Common myeloid progenitor, CD34-positive (primary cell): ENCODE data around the gene COQ6.
"Not testable (repeated sequence)": the region's sequence is repeated elsewhere in the genome, so short reads cannot be mapped to it uniquely, and the experiment has no call there.

Experiments used
- CTCF ChIA-PET: fragments of 350-600 bp; sonication (Branson Sonifier 250); formaldehyde crosslinking; loops from one replicate; lab custom pipeline; 2021; ENCODE audit warnings: antibody characterized with exemption; lab: Charles Lee
- POLR2A ChIA-PET: fragments of 350-600 bp; sonication (Branson Sonifier 250); formaldehyde crosslinking; loops from one replicate; lab custom pipeline; 2021; ENCODE audit warnings: antibody characterized with exemption; lab: Charles Lee
- DNase-seq, 3 donors: peaks; one replicate each; pipeline versions ENCODE4 v3.0.0 to v3.0.0-alpha.2; 2013
- H3K27ac ChIP-seq, 2 experiments: 1 replicate in 1 of 2; 2 replicates in 1 of 2; pipeline ENCODE4 v1.7.0; 2013; ENCODE audit warnings: inconsistent platforms in 2 of 2, low read length in 2 of 2, mild to moderate bottlenecking in 2 of 2, low read depth in 1 of 2, moderate library complexity in 1 of 2; ENCODE audit not compliant: severe bottlenecking in 2 of 2, insufficient read depth in 1 of 2, poor library complexity in 1 of 2
- H3K27me3 ChIP-seq, 5 experiments: replicated peaks in 2 of 5; 1 replicate in 3 of 5; 2 replicates in 2 of 5; pipeline versions ENCODE4 v1.6.1 to v1.7.0; 2013; ENCODE audit warnings: low read length in 4 of 5, mild to moderate bottlenecking in 2 of 5, moderate library complexity in 2 of 5, inconsistent platforms in 1 of 5; ENCODE audit not compliant: insufficient read depth in 5 of 5, control insufficient read depth in 4 of 5
- H3K36me3 ChIP-seq, 4 experiments: 1 replicate in 2 of 4; 2 replicates in 2 of 4; pipeline versions ENCODE4 v1.6.1 to v1.7.0; 2013; ENCODE audit warnings: low read length in 3 of 4, control low read depth in 1 of 4, mild to moderate bottlenecking in 1 of 4; ENCODE audit not compliant: control insufficient read depth in 4 of 4, insufficient read depth in 4 of 4
- H3K4me1 ChIP-seq, 4 experiments: 1 replicate in 3 of 4; 2 replicates in 1 of 4; pipeline versions ENCODE4 v1.6.1 to v1.7.1; 2013; ENCODE audit warnings: low read length in 3 of 4, mild to moderate bottlenecking in 3 of 4, control low read depth in 1 of 4, inconsistent platforms in 1 of 4, moderate library complexity in 1 of 4; ENCODE audit not compliant: control insufficient read depth in 4 of 4, insufficient read depth in 4 of 4; ENCODE audit errors: control extremely low read depth in 1 of 4
- H3K4me3 ChIP-seq, 7 experiments: 1 replicate in 4 of 7; 2 replicates in 3 of 7; pipeline versions ENCODE4 v1.5.1 to v1.7.0; 2013; ENCODE audit warnings: mild to moderate bottlenecking in 7 of 7, low read length in 6 of 7, moderate library complexity in 6 of 7, inconsistent platforms in 2 of 7, low read depth in 2 of 7, control low read depth in 1 of 7; ENCODE audit not compliant: insufficient read depth in 4 of 7, control insufficient read depth in 1 of 7; ENCODE audit errors: extremely low read depth in 1 of 7
- H3K9me3 ChIP-seq, 5 experiments: 1 replicate in 4 of 5; 2 replicates in 1 of 5; pipeline versions ENCODE4 v1.6.1 to v1.7.1; 2013; ENCODE audit warnings: low read length in 4 of 5, mild to moderate bottlenecking in 2 of 5, inconsistent platforms in 1 of 5, low read depth in 1 of 5, moderate library complexity in 1 of 5; ENCODE audit not compliant: control insufficient read depth in 4 of 5, insufficient read depth in 2 of 5; ENCODE audit errors: control extremely low read depth in 1 of 5
- WGBS: methylation state at CpG from one replicate; pipeline ENCODE4 v1.1.5; 2013; ENCODE audit not compliant: insufficient coverage; 5-methylcytosine and 5-hydroxymethylcytosine counted together

COQ6 gene

GRCh38 chr14:73973497-73973896 lies 23.4 kb downstream of the COQ6 start:
- no peaks in the 10 kb centered on the region for H3K4me1 ChIP-seq
- H3K27me3 ChIP-seq = no peaks in the 10 kb centered on the region
- no peaks in the 10 kb centered on the region for H3K9me3 ChIP-seq
- H3K27ac ChIP-seq = no peak overlapping the region
- ChIA-PET CTCF (no interaction called here), POLR2A (no interaction called here)
- H3K4me3 ChIP-seq = no peak overlapping the region
- DNase-seq = no peak
- WGBS = 100% methylated on average over 2 of the region's 2 CpGs
- H3K36me3 ChIP-seq = peaks cover 3 to 47% (median 33%) of the 10 kb centered on the region in 4 experiments

GRCh38 chr14:73976125-73976524 lies 26.0 kb downstream of the COQ6 start:
- no peaks in the 10 kb centered on the region for H3K9me3 ChIP-seq
- no peak for DNase-seq
- H3K4me1 ChIP-seq = no peaks in the 10 kb centered on the region
- no peak overlapping the region for H3K4me3 ChIP-seq
- WGBS = 98% methylated on average over 6 of the region's 6 CpGs
- no peaks in the 10 kb centered on the region for H3K27me3 ChIP-seq
- ChIA-PET CTCF (interaction anchor here (0.7 to 1.6 kb wide), 5 partner anchors 12 to 37 kb away, joined by 3 to 4 read pairs (median 3); no protein-coding TSS in a partner anchor), POLR2A (no interaction called here)
- no peak overlapping the region for H3K27ac ChIP-seq
- H3K36me3 ChIP-seq = peaks cover 3 to 34% (median 21%) of the 10 kb centered on the region in 4 experiments

GRCh38 chr14:73977896-73978295 lies 27.8 kb downstream of the COQ6 start:
- Histone ChIP-seq H3K4me1 (no peaks in the 10 kb centered on the region), H3K27ac (no peak overlapping the region), H3K36me3 (peaks cover 3 to 27% (median 17%) of the 10 kb centered on the region in 4 experiments), H3K27me3 (no peaks in the 10 kb centered on the region), H3K9me3 (no peaks in the 10 kb centered on the region), H3K4me3 (no peak overlapping the region)
- CTCF ChIA-PET = interaction anchor here (0.6 kb wide), 1 partner anchor 66 kb away, joined by 3 read pairs; no protein-coding TSS in a partner anchor
- no peak for DNase-seq
- 100% methylated on average over 2 of the region's 4 CpGs for WGBS
- POLR2A ChIA-PET = no interaction called here

- POLR2A ChIA-PET = no interaction called here
These were observed 38.0 kb downstream of the COQ6 start for GRCh38 chr14:73988065-73988464.

GRCh38 chr14:73988656-73989055 lies 38.6 kb downstream of the COQ6 start:
- H3K4me3 ChIP-seq, H3K27ac ChIP-seq, H3K27me3 ChIP-seq, DNase-seq, H3K9me3 ChIP-seq, H3K4me1 ChIP-seq, POLR2A ChIA-PET: not testable (repeated sequence)
- peaks cover 2 to 18% (median 15%) of the 10 kb centered on the region in 4 experiments for H3K36me3 ChIP-seq
- CTCF ChIA-PET = interaction anchor here (0.7 kb wide), 1 partner anchor 12 kb away, joined by 3 read pairs; no protein-coding TSS in a partner anchor
- WGBS = 100% methylated on average over 3 of the region's 7 CpGs

More at GRCh38 chr14:73988065-73988464, 38.0 kb downstream of the COQ6 start:
- 100% methylated on average over 1 of the region's 3 CpGs for WGBS
- H3K4me3 ChIP-seq = no peak overlapping the region
- no peaks in the 10 kb centered on the region for H3K27me3 ChIP-seq
- no peak overlapping the region for H3K27ac ChIP-seq
- CTCF ChIA-PET = interaction anchor here (0.7 kb wide), 1 partner anchor 12 kb away, joined by 3 read pairs; no protein-coding TSS in a partner anchor
- H3K9me3 ChIP-seq = no peaks in the 10 kb centered on the region
- H3K4me1 ChIP-seq = no peaks in the 10 kb centered on the region
- H3K36me3 ChIP-seq = peaks cover 2 to 18% (median 15%) of the 10 kb centered on the region in 4 experiments
- DNase-seq = no peak

GRCh38 chr14:73991092-73991491 lies 41.0 kb downstream of the COQ6 start:
- Histone ChIP-seq H3K9me3 (no peaks in the 10 kb centered on the region), H3K27me3 (no peaks in the 10 kb centered on the region), H3K4me1 (no peaks in the 10 kb centered on the region), H3K4me3 (no peak overlapping the region), H3K27ac (no peak overlapping the region), H3K36me3 (peaks cover 2 to 19% (median 14%) of the 10 kb centered on the region in 4 experiments)
- WGBS = 67% methylated on average over 2 of the region's 4 CpGs
- DNase-seq = no peak
- ChIA-PET POLR2A (no interaction called here), CTCF (interaction anchor here (1.3 kb wide), 1 partner anchor 8 kb away, joined by 3 read pairs; no protein-coding TSS in a partner anchor)

GRCh38 chr14:73994926-73995325 lies 44.8 kb downstream of the COQ6 start:
- H3K36me3 ChIP-seq, H3K4me3 ChIP-seq, H3K27ac ChIP-seq, H3K9me3 ChIP-seq, DNase-seq, POLR2A ChIA-PET, H3K27me3 ChIP-seq, CTCF ChIA-PET, H3K4me1 ChIP-seq: not testable (repeated sequence)
- WGBS = 100% methylated on average over 1 of the region's 7 CpGs
